HAP-1 (cell line): ENCODE measurements around the gene RNASE12.
"Not testable (repeated sequence)": the region's sequence is repeated elsewhere in the genome, so short reads cannot be mapped to it uniquely, and the experiment has no call there.

ENCODE experiments used
- DNase-seq, 2 experiments: peaks; one replicate each; pipeline ENCODE4 v3.0.0-alpha.2; 2016 to 2020; ENCODE audit warnings: low spot score in 2 of 2
- H3K27me3 ChIP-seq: fragments of 250-450 bp; sonication (Bioruptor Pico); 2 replicates; pipeline ENCODE4 v1.5.1; 2020; ENCODE audit warnings: low read depth, mild to moderate bottlenecking, moderate library complexity
- H3K36me3 ChIP-seq: fragments of 250-450 bp; sonication (Bioruptor Pico); replicated peaks from 2 replicates; pipeline ENCODE4 v1.5.1; 2020; ENCODE audit warnings: mild to moderate bottlenecking
- H3K4me1 ChIP-seq: fragments of 250-450 bp; sonication (Bioruptor Pico); 2 replicates; pipeline ENCODE4 v1.5.1; 2020; ENCODE audit warnings: mild to moderate bottlenecking
- H3K4me3 ChIP-seq: fragments of 250-450 bp; sonication (Bioruptor Pico); 2 replicates; pipeline ENCODE4 v1.5.1; 2020; ENCODE audit warnings: mild to moderate bottlenecking, moderate library complexity
- H3K9me3 ChIP-seq: fragments of 250-450 bp; sonication (Bioruptor Pico); 2 replicates; pipeline ENCODE4 v1.5.1; 2020; ENCODE audit warnings: mild to moderate bottlenecking, moderate library complexity
- in situ Hi-C: fragments of 300-500 bp; cut with MboI; formaldehyde crosslinking; loops from 3 replicates; pipeline ENCODE4 v1.14.3; 2020; ENCODE audit warnings: low sequenced_read_pairs, inconsistent platforms, mixed read lengths

The RNASE12 gene

DNA sequence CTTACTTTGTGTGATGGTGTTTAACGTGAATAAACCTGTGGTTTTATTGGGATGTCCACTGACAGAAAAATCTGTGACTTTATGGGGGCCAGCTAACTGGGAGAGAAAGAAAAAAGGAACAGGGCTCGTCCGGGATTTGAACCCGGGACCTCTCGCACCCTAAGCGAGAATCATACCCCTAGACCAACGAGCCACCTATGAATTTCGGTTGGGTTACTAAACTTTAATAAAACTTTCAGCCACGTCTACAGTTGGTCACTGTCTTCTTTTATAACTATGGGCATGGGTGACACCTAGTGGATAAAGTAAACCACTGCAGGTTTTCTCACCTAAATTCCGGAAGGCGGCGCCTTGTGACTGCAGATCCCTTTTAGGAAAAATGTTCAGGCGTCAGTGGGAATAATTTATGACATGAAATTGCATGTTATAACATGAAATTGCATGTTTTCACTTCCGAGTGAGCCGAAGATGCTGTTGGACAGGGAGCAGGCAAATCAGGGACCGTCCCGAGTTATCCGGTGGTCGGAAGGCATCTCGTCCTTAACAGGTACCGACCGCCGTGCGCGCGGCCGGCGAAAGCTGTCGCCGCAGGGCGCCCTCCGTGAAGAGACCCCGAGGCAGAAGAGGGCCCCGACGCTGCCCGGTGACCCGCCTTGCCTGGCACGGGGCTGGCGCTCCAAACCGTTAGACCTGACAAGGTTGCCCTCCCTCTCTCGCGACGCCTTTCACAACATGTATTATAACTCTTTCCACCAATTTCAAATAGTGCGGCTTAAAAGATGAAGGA is 18.2 kb upstream of the RNASE12 start:
- H3K4me1 ChIP-seq, result peaks cover 9% of the 10 kb centered on the region
- in situ Hi-C loops, result loop anchor here (10.0 kb wide), 1 partner anchor 275 kb away; the partner anchor contains the start of gene CCNB1IP1
- peak overlapping the region; percentile 78 for H3K4me3 ChIP-seq
- peak; percentile 77 to 86 for DNase-seq
- no peaks in the 10 kb centered on the region for H3K9me3 ChIP-seq
- H3K36me3 ChIP-seq, result no peaks in the 10 kb centered on the region
- no peaks in the 10 kb centered on the region for H3K27me3 ChIP-seq

DNA sequence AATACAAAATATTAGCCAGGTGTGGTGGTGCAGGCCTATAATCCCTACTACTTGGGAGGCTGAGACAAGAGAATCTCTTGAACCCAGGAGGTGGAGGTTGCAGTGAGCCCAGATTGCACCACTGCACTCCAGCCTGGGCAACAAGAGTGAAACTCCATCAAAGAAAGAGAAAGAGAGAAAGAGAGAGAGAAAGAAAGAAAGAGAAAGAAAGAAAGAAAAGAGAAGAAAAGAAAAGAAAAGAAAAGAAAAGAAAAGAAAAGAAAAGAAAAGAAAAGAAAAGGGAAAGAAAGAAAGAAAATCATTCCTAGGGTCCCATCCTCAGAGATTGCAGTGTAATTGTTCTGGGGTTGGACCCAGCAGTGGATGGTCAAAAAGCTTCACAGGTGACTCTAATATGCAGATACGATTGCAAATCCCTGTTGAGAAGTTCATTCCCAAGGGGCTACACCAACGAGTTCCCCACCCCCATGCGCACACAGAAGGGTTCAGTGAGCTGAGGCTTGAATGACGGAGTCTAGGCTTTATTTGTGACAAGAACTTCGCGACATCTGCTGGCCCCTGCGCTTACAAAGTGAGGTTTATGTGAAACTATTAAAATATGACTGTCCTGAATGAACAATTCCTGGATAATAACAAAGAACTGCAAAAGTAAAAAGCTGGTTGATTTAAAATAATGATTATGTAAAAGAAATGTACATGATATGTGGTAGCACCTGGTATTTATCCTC is 17.4 kb upstream of the RNASE12 start:
- Histone ChIP-seq H3K27me3 (no peaks in the 10 kb centered on the region), H3K9me3 (no peaks in the 10 kb centered on the region), H3K4me3 (peak overlapping the region; percentile 78), H3K36me3 (no peaks in the 10 kb centered on the region), H3K4me1 (peaks cover 9% of the 10 kb centered on the region)
- DNase-seq, result peak; percentile 55 to 65
- in situ Hi-C loops, result loop anchor here (10.0 kb wide), 1 partner anchor 274 kb away; the partner anchor contains the start of gene CCNB1IP1

DNA sequence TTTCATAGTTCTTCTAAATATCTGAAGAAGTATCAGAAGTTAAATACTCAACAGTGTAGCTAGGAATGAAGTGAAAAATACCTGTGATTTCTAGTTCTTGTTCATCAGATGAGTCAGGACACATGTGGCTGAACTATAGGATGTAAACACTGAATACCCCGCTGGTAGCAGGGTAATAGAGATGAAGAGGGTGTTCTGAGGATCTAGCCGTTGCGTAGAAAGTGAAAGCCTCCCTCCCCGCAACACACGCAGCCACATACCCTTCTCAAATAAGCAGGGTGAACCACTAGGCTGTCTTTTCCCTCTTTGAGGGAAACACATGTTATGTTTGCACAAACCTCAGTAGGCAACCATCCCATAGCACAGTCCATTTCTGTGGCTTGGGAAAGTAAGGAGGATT is 16.4 kb upstream of the RNASE12 start:
- Histone ChIP-seq H3K36me3 (no peaks in the 10 kb centered on the region), H3K4me3 (no peak overlapping the region), H3K9me3 (no peaks in the 10 kb centered on the region), H3K4me1 (peaks cover 9% of the 10 kb centered on the region), H3K27me3 (no peaks in the 10 kb centered on the region)
- in situ Hi-C loops, result loop anchor here (10.0 kb wide), 1 partner anchor 273 kb away; the partner anchor contains the start of gene CCNB1IP1
- no peak for DNase-seq

DNA sequence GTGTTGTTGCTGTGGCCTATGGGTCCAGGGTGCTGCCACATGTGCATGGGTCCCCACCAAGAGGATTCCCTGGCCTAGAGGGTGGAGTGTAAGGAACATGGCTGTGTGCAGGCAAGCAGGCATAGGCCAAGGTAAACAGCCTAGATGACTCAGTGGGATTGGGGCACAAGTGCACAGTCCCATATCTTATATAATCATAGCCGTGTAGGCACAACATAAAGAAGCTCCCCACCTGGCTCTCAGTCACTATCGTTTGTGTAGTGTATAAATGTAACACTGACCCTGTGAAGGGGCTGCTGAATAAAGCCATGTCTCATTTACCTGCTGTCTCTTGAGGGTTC is 15.7 kb upstream of the RNASE12 start:
- in situ Hi-C loops, result loop anchor here (10.0 kb wide), 1 partner anchor 272 kb away; the partner anchor contains the start of gene CCNB1IP1
- Histone ChIP-seq H3K27me3 (no peaks in the 10 kb centered on the region), H3K4me3 (no peak overlapping the region), H3K36me3 (no peaks in the 10 kb centered on the region), H3K9me3 (no peaks in the 10 kb centered on the region), H3K4me1 (peaks cover 9% of the 10 kb centered on the region)
- DNase-seq, result no peak

DNA sequence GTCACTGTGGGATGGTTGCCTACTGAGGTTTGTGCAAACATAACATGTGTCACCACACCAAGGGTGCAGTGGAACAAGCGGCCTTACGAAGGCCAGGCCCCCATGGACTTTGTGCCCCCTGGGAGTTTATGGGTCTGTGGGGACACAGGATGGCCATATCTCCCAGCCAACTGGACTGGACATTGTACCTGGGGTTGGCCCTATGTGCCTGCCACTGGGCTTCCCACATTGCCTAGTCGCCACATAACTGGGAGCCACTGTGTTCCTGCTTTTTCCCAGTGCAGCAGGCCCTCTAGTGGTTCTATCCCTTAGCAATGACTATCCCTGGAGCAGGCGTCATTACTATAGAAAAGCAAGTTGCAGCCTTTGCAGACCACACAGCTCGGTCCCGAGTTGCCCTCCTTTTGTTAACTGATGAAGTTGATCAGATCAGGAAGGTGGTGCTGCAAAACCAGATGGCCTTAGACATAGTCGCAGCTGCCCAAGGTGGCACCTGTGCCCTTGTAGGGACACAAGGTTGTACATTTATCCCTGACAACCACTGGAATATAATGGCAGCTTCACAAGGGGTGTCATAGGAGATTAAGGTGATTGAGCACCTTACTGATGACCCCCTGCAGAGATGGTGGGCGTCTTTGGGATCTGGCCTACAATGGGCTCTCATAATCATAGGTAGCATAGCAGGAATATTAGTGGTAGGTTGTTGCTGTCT is 15.2 kb upstream of the RNASE12 start:
- Histone ChIP-seq H3K4me1 (peaks cover 9% of the 10 kb centered on the region), H3K9me3 (no peaks in the 10 kb centered on the region), H3K27me3 (no peaks in the 10 kb centered on the region), H3K36me3 (no peaks in the 10 kb centered on the region), H3K4me3 (no peak overlapping the region)
- DNase-seq, result peak; percentile 47 to 62
- in situ Hi-C loops, result loop anchor here (10.0 kb wide), 1 partner anchor 272 kb away; the partner anchor contains the start of gene CCNB1IP1

DNA sequence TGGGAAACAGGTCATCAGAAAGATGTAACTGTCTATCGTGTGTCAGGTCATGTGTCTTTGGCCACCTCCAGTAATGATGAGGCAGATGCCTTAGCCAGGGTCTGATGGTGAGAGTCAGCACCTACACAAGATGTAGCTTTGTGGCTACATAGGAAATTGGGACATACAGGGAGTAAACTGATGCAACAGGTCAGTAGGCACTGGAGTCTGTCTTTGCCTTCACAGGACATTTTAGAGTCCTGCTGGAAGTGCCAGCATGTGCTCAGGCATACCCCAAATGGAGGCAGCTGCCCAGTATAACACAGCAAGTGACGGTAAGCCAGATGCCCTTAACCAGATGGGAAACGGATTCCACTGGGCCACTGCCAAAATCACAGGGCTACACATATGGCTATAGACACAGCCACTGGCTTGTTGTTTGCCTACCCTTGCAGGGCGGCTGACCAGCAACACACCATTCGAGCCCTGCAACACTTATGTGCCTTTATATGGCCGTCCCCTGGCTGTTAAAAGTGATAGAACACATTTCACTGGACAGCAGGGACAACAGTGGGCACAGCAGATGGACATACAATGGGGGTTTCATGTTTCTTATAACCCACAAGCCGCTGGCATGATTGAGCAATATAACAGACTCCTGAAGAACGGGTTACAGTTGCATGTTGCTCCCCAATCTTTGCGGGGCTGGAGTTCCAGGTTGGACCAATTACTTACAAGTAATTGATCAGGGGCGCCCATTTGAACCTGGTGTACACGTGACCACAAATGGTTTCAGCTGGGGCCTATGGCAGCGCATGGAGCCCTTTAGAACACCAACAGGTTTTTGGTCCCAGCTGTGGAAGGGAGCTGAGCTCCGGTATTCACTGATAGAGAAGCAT is 12.9 kb upstream of the RNASE12 start:
- no peak overlapping the region for H3K4me3 ChIP-seq

DNA sequence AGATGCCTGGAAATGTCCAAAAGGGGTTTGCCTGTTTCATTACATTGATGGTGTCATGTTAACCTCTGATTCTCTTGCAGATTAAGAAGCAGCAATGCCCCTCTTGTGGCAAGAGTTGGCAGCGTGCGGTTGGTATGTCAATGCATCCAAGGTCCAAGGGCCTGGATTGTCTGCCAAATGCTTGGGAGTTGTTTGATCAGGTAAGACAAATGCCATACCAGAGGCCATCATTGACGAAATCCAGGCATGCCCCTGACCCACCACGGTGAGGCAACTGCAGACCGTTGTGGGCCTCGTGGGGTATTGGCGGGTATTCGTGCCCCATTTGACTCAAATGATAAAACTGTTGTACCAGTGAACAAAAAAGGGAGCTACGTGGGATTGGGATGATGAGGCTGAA is 11.4 kb upstream of the RNASE12 start:
- in situ Hi-C loops, result loop anchor here (5.0 to 10.0 kb wide), 2 partner anchors 70 to 268 kb away; partner anchors contain the start of gene CCNB1IP1
- Histone ChIP-seq H3K36me3 (no peaks in the 10 kb centered on the region), H3K4me1 (no peaks in the 10 kb centered on the region), H3K27me3 (no peaks in the 10 kb centered on the region), H3K4me3 (no peak overlapping the region), H3K9me3 (no peaks in the 10 kb centered on the region)
- no peak for DNase-seq

More for the DNA sequence above, 12.9 kb upstream of the RNASE12 start:
- in situ Hi-C loops, result loop anchor here (5.0 to 10.0 kb wide), 2 partner anchors 72 to 269 kb away; partner anchors contain the start of gene CCNB1IP1
- Histone ChIP-seq H3K36me3 (no peaks in the 10 kb centered on the region), H3K4me1 (peaks cover 6% of the 10 kb centered on the region), H3K9me3 (no peaks in the 10 kb centered on the region), H3K27me3 (no peaks in the 10 kb centered on the region)
- no peak for DNase-seq

DNA sequence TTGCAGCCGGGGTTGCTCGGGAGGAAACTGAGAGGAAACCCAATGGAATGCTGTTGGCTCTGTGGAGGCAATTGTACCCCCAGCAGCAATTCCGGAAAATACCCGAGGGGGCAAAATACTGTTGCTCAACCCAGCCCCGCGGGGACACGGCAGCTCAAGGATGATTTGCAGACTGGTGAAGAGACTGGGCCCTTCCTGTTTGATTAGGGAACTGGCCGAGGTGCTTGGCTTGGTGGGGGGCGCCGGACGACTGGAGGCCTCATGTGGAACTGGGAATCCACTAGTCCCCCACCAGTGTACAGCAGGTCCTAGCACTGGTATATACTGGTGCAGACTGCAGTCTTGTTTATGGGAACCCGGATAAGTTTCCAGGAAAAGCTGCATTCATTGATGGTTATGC is 10.3 kb upstream of the RNASE12 start:
- Histone ChIP-seq H3K36me3 (no peaks in the 10 kb centered on the region), H3K9me3 (no peaks in the 10 kb centered on the region), H3K4me3 (no peak overlapping the region), H3K4me1 (no peaks in the 10 kb centered on the region), H3K27me3 (no peaks in the 10 kb centered on the region)
- DNase-seq, result no peak
- in situ Hi-C loops, result loop anchor here (5.0 to 10.0 kb wide), 2 partner anchors 69 to 267 kb away; partner anchors contain the start of gene CCNB1IP1

DNA sequence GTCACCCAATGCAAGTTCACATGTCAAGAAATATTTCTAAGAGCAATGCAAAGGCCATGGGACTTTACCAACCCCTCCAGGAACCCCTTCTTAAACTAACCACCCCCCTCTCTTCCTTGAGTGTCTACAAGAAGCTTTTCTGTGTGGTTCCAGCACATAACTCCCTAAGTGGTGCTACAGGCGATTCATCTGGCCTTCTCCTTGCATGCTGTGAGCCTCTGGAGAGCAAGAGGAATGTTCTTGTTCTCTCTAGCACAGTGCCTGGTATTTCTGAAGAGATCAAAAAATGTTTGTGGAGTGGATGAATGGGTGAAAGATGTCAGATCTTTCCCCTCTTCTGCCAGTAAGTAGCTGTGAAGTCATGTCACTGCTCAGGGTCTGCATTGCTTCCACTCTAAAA is 5.9 kb upstream of the RNASE12 start:
- in situ Hi-C loops, result no loop called here

DNA sequence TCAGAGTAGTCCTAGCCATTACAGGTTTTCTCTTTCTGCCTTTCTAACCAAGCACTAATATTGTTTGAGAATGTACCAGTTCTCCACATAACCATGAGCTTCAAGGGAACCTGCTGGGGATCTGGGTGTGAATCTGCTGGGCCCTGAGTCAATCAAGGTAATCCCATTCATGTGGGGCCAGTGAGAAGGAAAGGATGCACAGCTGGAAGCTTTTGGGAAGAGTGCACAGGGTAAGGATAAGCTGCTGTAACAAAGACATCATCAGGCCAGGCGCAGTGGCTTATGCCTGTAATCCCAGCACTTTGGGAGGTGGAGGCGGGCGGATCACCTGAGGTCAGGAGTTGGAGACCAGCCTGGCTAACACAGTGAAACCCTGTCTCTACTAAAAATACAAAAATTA is 4.5 kb upstream of the RNASE12 start:
- in situ Hi-C loops, result not testable (repeated sequence)

More for the DNA sequence above, 5.9 kb upstream of the RNASE12 start:
- H3K27me3 ChIP-seq, result peaks cover 5% of the 10 kb centered on the region; the same call in 1 of the 2 replicates
- DNase-seq, result no peak
- H3K36me3 ChIP-seq, result no peaks in the 10 kb centered on the region
- no peaks in the 10 kb centered on the region for H3K4me1 ChIP-seq
- H3K9me3 ChIP-seq, result no peaks in the 10 kb centered on the region
- H3K4me3 ChIP-seq, result no peak overlapping the region

DNA sequence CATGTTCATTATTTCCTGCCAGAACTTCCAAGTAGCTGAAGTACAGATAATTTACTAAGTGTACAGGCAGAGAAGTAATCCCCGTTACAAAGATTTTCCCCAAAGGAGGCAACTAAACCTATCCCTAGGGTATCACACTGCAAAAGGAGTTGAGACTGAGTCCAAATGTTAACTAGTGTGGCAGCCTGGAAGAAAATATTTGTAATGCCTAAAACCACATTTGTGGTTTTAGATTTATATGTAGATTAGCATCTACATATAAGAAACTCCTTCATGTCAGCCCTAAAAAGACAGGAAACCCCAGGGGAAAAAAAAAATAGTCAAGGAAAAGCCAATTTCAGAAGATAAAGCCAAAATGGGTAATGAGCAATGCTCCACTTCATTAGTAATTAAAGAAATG is 1.4 kb upstream of the RNASE12 start:
- Histone ChIP-seq H3K27me3 (peaks cover 14% of the 10 kb centered on the region), H3K4me3 (no peak overlapping the region), H3K4me1 (no peaks in the 10 kb centered on the region), H3K36me3 (no peaks in the 10 kb centered on the region), H3K9me3 (no peaks in the 10 kb centered on the region)
- DNase-seq, result no peak
- in situ Hi-C loops, result no loop called here

More for the DNA sequence above, 4.5 kb upstream of the RNASE12 start:
- H3K4me3 ChIP-seq, H3K36me3 ChIP-seq, DNase-seq, H3K9me3 ChIP-seq, H3K4me1 ChIP-seq: not testable (repeated sequence)
- peaks cover 14% of the 10 kb centered on the region for H3K27me3 ChIP-seq

DNA sequence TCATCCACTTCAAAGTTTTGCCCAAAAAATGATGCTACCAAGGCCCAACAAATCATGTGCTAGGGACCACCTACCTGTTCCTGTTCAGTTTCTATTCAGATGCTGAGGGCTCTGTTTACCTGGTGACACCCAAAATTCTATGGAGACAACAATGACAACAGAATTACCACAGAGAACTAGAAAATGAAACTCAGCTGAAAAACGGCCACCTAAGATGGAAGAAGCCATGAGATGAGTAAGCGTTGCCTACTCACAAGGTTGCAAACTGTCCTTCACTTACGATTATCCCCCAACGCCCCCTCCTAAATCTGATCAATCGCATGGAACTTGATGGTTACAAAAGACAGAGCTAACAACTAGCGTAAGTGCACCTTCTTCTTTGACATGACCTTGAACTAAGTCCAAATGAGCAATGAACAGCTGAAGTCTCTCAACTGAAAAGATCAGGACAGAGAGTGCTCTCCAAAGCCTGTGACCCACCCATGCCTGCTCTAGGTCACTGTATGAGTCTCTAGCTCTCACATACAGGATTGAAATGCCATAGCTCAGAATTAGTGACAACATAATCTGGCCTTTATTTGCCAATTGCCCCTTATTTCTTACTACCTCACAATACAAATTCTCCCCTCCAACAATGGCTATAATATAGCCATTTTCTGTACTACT is 3.6 kb downstream of the RNASE12 start, which contains the start of gene RNASE11:
RNASE11 (minus strand) TSS at position 513 of the 666 bp plus-strand sequence.
- Histone ChIP-seq H3K4me3 (no peak within 1 kb of the TSS), H3K4me1 (no peaks in the 10 kb centered on the region), H3K36me3 (no peaks in the 10 kb centered on the region), H3K9me3 (no peaks in the 10 kb centered on the region), H3K27me3 (peaks cover 21% of the 10 kb centered on the region)
- in situ Hi-C loops, result no loop called here
- DNase-seq, result no peak
